HepG2 (cell line): ENCODE results near the gene ANKRD53. TPM values are rescaled to one million over a fixed set of nuclear protein-coding genes. Genes with fewer than 3 reads are reported as not detected.

Experiments
- ARNTL ChIP-seq: sonication (generic); formaldehyde crosslinking; IDR thresholded peaks from 2 replicates; pipeline ENCODE4 v1.4.0; 2020; ENCODE audit warnings: mild to moderate bottlenecking, missing genetic modification reagents
- BATF2 ChIP-seq: sonication (generic); formaldehyde crosslinking; IDR thresholded peaks from 2 replicates; pipeline ENCODE4 v1.8.0; 2022; ENCODE audit warnings: mild to moderate bottlenecking, missing genetic modification reagents, moderate library complexity
- GATAD2A ChIP-seq: IDR thresholded peaks from 2 replicates; pipeline ENCODE4 v1.6.1; 2016
- KDM4B ChIP-seq: sonication (generic); formaldehyde crosslinking; IDR thresholded peaks from 2 replicates; pipeline ENCODE4 v1.4.0; 2020; ENCODE audit warnings: missing genetic modification reagents
- MZF1 ChIP-seq: sonication (generic); formaldehyde crosslinking; IDR thresholded peaks from 2 replicates; pipeline ENCODE4 v1.8.1; 2023; ENCODE audit warnings: mild to moderate bottlenecking, missing genetic modification reagents, borderline replicate concordance
- NFYB ChIP-seq: sonication (generic); formaldehyde crosslinking; IDR thresholded peaks from 2 replicates; pipeline ENCODE4 v1.4.0; 2020; ENCODE audit warnings: missing genetic modification reagents
- SNAPC5 ChIP-seq: sonication (generic); formaldehyde crosslinking; IDR thresholded peaks from 2 replicates; pipeline ENCODE4 v1.8.1; 2023; ENCODE audit warnings: mild to moderate bottlenecking, missing genetic modification reagents, borderline replicate concordance
- TCF7L2 ChIP-seq: IDR thresholded peaks from 2 replicates; pipeline ENCODE4 v1.6.1; 2011; ENCODE audit warnings: mild to moderate bottlenecking, low read depth, low read length, moderate library complexity
- TEAD2 ChIP-seq: sonication (generic); formaldehyde crosslinking; IDR thresholded peaks from 2 replicates; pipeline ENCODE4 v1.9.0; 2021; ENCODE audit warnings: missing genetic modification reagents
- XBP1 ChIP-seq: sonication (generic); formaldehyde crosslinking; IDR thresholded peaks from 2 replicates; pipeline ENCODE4 v1.5.0; 2020; ENCODE audit warnings: missing genetic modification reagents
- ZBTB2 ChIP-seq: sonication (generic); formaldehyde crosslinking; IDR thresholded peaks from 2 replicates; pipeline ENCODE4 v1.8.0; 2022; ENCODE audit warnings: low read depth, missing genetic modification reagents
- ZNF552 ChIP-seq: sonication (generic); formaldehyde crosslinking; IDR thresholded peaks from 2 replicates; pipeline ENCODE4 v1.9.0; 2022; ENCODE audit warnings: missing genetic modification reagents, mild to moderate bottlenecking, borderline replicate concordance
- ZNF678 ChIP-seq: sonication (generic); formaldehyde crosslinking; IDR thresholded peaks from 2 replicates; pipeline ENCODE4 v1.4.0; 2020; ENCODE audit warnings: mild to moderate bottlenecking, missing genetic modification reagents
- polyA plus RNA-seq, 8 experiments: library from polyadenylated mRNA; depleted of rRNA in 3 of 8; stranded (reverse) in 7 of 8; unstranded in 1 of 8; fragments of >200 nt; fragmentation: Illumina TruSeq in 4 of 8; extraction: Trizol in 4 of 8; gene quantifications; 2 replicates each; pipeline versions ENCODE4 v1.2.1 to v1.2.3, GENCODE V29; 2011 to 2016; ENCODE audit warnings: low read depth in 4 of 8, missing spikeins in 1 of 8, mixed read lengths in 1 of 8; ENCODE audit not compliant: insufficient read depth in 1 of 8
- total RNA-seq, 5 experiments: library from RNA; depleted of rRNA; stranded (reverse); fragments of >200 nt; fragmentation: Illumina TruSeq; extraction: Trizol; gene quantifications; 2 replicates each; pipeline ENCODE4 v1.2.3, GENCODE V29; 2016; ENCODE audit warnings: low read depth in 1 of 5
- TF ChIP-seq, protein P1 (sequence below): sonication (generic); formaldehyde crosslinking; IDR thresholded peaks from 2 replicates; pipeline ENCODE4 v1.9.0; 2022; ENCODE audit warnings: low read depth, missing genetic modification reagents
- TF ChIP-seq, protein P2 (sequence below): sonication (generic); formaldehyde crosslinking; IDR thresholded peaks from 2 replicates; pipeline ENCODE4 v1.5.1; 2020; ENCODE audit warnings: missing genetic modification reagents, mild to moderate bottlenecking, borderline replicate concordance
- TF ChIP-seq, protein P3 (sequence below): sonication (generic); formaldehyde crosslinking; IDR thresholded peaks from 2 replicates; pipeline ENCODE4 v1.5.1; 2020; ENCODE audit warnings: mild to moderate bottlenecking, missing genetic modification reagents, moderate library complexity
- TF ChIP-seq, protein P4 (sequence below): sonication (generic); formaldehyde crosslinking; IDR thresholded peaks from 2 replicates; pipeline ENCODE4 v1.4.0; 2020; ENCODE audit warnings: low read depth, mild to moderate bottlenecking, missing genetic modification reagents

ANKRD53 gene
- total and polyA plus RNA-seq, 2 of the 13 experiments (the other 11 are each of a cell fraction or from before 2014, with no cell fraction given): 0.15 TPM; not detected in 1

DNA sequence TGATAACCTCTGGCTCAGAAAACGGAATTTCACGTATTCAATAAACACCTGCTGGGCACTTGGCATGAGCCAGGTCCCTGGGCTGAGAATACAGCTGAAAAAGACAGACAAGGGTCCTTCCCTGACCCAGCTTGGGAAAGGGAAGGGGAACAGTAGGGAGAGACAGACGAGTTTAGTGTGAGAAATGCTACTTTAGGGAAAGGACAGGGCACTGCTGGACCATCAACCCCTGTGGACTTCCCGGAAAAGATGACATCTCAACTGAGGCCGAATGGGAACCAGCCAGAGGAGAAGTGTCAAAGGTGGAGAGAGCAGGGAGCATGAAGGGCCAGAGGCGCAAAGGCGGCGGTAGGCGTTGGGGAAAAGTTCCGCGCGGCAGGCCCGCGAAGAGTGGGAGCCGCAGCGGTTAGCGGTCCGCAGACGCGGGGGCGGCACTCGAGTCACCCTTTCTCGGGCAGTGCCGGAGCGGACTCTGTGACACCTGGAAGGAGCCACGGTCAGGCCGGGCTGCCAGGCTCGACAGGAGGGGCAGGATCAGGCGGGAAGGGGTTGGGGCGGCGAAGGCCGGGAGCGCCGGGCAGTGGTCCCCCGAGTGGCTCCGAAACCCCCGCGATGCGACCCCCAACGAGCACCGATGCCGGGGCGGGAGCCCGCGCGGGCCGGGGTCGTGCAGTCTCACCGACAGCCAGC is 15.7 kb downstream of the ANKRD53 start (continued):
- TF ChIP-seq TCF7L2 (no peak), KDM4B (CRISPR knock-in tag) (0 out of 2 replicates have a peak, but pooled peaks have one; percentile 34), ZNF552 (CRISPR knock-in tag) (no peak), NFYB (CRISPR knock-in tag) (no peak), GATAD2A (CRISPR knock-in tag) (no peak; the same call in 1 of the 2 replicates), SNAPC5 (CRISPR knock-in tag) (no peak), TEAD2 (CRISPR knock-in tag) (0 out of 2 replicates have a peak, but pooled peaks have one; percentile 25), MZF1 (CRISPR knock-in tag) (no peak), ARNTL (CRISPR knock-in tag) (peak; percentile 30; the same call in 1 of the 2 replicates), ZBTB2 (CRISPR knock-in tag) (no peak), XBP1 (CRISPR knock-in tag) (no peak), ZNF678 (CRISPR knock-in tag) (0 out of 2 replicates have a peak, but pooled peaks have one; percentile 53), BATF2 (CRISPR knock-in tag) (no peak)
- TF ChIP-seq, protein P1, sequence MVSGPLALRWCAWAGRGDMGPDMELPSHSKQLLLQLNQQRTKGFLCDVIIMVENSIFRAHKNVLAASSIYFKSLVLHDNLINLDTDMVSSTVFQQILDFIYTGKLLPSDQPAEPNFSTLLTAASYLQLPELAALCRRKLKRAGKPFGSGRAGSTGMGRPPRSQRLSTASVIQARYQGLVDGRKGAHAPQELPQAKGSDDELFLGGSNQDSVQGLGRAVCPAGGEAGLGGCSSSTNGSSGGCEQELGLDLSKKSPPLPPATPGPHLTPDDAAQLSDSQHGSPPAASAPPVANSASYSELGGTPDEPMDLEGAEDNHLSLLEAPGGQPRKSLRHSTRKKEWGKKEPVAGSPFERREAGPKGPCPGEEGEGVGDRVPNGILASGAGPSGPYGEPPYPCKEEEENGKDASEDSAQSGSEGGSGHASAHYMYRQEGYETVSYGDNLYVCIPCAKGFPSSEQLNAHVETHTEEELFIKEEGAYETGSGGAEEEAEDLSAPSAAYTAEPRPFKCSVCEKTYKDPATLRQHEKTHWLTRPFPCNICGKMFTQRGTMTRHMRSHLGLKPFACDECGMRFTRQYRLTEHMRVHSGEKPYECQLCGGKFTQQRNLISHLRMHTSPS (CRISPR knock-in tag): no peak
- TF ChIP-seq, protein P2, sequence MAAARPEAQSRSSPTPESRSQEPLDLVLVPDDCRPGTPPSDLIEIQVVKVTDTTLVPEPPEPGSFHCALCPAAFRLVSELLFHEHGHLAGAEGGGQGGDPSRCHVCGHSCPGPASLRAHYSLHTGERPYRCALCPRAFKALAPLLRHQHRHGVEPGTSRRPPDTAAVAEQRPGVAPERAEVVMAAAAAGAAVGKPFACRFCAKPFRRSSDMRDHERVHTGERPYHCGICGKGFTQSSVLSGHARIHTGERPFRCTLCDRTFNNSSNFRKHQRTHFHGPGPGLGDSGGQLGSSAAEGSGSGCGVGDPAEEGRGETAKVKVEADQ (CRISPR knock-in tag): peak; percentile 25; the same call in 1 of the 2 replicates
- TF ChIP-seq, protein P3, sequence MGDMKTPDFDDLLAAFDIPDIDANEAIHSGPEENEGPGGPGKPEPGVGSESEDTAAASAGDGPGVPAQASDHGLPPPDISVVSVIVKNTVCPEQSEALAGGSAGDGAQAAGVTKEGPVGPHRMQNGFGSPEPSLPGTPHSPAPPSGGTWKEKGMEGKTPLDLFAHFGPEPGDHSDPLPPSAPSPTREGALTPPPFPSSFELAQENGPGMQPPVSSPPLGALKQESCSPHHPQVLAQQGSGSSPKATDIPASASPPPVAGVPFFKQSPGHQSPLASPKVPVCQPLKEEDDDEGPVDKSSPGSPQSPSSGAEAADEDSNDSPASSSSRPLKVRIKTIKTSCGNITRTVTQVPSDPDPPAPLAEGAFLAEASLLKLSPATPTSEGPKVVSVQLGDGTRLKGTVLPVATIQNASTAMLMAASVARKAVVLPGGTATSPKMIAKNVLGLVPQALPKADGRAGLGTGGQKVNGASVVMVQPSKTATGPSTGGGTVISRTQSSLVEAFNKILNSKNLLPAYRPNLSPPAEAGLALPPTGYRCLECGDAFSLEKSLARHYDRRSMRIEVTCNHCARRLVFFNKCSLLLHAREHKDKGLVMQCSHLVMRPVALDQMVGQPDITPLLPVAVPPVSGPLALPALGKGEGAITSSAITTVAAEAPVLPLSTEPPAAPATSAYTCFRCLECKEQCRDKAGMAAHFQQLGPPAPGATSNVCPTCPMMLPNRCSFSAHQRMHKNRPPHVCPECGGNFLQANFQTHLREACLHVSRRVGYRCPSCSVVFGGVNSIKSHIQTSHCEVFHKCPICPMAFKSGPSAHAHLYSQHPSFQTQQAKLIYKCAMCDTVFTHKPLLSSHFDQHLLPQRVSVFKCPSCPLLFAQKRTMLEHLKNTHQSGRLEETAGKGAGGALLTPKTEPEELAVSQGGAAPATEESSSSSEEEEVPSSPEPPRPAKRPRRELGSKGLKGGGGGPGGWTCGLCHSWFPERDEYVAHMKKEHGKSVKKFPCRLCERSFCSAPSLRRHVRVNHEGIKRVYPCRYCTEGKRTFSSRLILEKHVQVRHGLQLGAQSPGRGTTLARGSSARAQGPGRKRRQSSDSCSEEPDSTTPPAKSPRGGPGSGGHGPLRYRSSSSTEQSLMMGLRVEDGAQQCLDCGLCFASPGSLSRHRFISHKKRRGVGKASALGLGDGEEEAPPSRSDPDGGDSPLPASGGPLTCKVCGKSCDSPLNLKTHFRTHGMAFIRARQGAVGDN (CRISPR knock-in tag): peak; percentile 56; the same call in 1 of the 2 replicates
- TF ChIP-seq, protein P4, sequence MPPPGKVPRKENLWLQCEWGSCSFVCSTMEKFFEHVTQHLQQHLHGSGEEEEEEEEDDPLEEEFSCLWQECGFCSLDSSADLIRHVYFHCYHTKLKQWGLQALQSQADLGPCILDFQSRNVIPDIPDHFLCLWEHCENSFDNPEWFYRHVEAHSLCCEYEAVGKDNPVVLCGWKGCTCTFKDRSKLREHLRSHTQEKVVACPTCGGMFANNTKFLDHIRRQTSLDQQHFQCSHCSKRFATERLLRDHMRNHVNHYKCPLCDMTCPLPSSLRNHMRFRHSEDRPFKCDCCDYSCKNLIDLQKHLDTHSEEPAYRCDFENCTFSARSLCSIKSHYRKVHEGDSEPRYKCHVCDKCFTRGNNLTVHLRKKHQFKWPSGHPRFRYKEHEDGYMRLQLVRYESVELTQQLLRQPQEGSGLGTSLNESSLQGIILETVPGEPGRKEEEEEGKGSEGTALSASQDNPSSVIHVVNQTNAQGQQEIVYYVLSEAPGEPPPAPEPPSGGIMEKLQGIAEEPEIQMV (CRISPR knock-in tag): no peak
